ENCODE data around the gene TECPR1. TPM values are rescaled to one million over a fixed set of nuclear protein-coding genes. Genes with fewer than 3 reads are reported as not detected.

Gene TECPR1
- total and polyA plus RNA-seq, 4 donors, result 21.3 to 51.3 (median 32.0) TPM

GRCh38 chr7:98180751-98181150, 71.3 kb downstream of the TECPR1 start:
- no peaks in the 10 kb centered on the region for H3K9me3 ChIP-seq (ENCODE audit: control insufficient read depth, insufficient read depth, low read length)
- H3K4me1 ChIP-seq (ENCODE audit: control insufficient read depth, insufficient read depth, low read length), result peaks cover 8% of the 10 kb centered on the region
- H3K4me3 ChIP-seq (ENCODE audit: low read depth, low read length), result no peak overlapping the region
- DNase-seq (ENCODE audit: low read depth in 4 of 6, low spot score in 6 of 6), result no peak
- WGBS (ENCODE audit: insufficient coverage), result 93% methylated on average over 6 of the region's 8 CpGs
- no peaks in the 10 kb centered on the region for H3K27me3 ChIP-seq (ENCODE audit: control insufficient read depth, insufficient read depth, low read length)
- H3K27ac ChIP-seq (ENCODE audit: low read depth, low read length), result no peak overlapping the region
- H3K36me3 ChIP-seq (ENCODE audit: control insufficient read depth, insufficient read depth, low read length), result peaks cover 13% of the 10 kb centered on the region

- H3K27ac ChIP-seq (ENCODE audit: low read depth, low read length), result no peak overlapping the region
- 91% methylated on average over 9 of the region's 10 CpGs for WGBS (ENCODE audit: insufficient coverage)
- H3K27me3 ChIP-seq (ENCODE audit: control insufficient read depth, insufficient read depth, low read length), result no peaks in the 10 kb centered on the region
- H3K9me3 ChIP-seq (ENCODE audit: control insufficient read depth, insufficient read depth, low read length), result no peaks in the 10 kb centered on the region
- peaks cover 8% of the 10 kb centered on the region for H3K4me1 ChIP-seq (ENCODE audit: control insufficient read depth, insufficient read depth, low read length)
- H3K4me3 ChIP-seq (ENCODE audit: low read depth, low read length), result no peak overlapping the region
- DNase-seq (ENCODE audit: low read depth in 4 of 6, low spot score in 6 of 6), result no peak
- peaks cover 20% of the 10 kb centered on the region for H3K36me3 ChIP-seq (ENCODE audit: control insufficient read depth, insufficient read depth, low read length)
Observed at GRCh38 chr7:98178762-98179490, 73.1 kb downstream of the TECPR1 start.

DNA sequence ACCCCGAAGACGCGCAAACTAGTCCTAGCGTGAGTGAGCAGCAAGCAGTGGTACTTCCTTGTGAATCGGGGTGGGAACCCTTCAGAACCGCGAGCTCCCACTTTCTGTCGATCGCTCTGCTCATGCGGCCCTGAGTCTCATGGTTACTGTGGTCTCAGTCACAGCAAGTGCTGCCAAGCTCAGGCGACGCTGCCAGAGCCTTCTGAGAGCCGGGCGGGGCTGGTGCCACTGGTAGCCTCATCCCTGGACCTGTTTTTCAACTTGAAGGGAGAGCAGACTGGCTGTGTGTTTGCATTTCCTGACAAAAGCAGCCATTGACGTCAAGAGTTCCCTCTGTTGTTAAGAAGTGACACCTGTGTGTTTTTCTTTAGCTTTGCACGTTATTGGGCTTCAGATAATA, 73.7 kb downstream of the TECPR1 start:
- Histone ChIP-seq H3K9me3 (ENCODE audit: control insufficient read depth, insufficient read depth, low read length) (no peaks in the 10 kb centered on the region), H3K36me3 (ENCODE audit: control insufficient read depth, insufficient read depth, low read length) (peaks cover 20% of the 10 kb centered on the region), H3K4me1 (ENCODE audit: control insufficient read depth, insufficient read depth, low read length) (peaks cover 8% of the 10 kb centered on the region), H3K4me3 (ENCODE audit: low read depth, low read length) (no peak overlapping the region), H3K27me3 (ENCODE audit: control insufficient read depth, insufficient read depth, low read length) (no peaks in the 10 kb centered on the region), H3K27ac (ENCODE audit: low read depth, low read length) (no peak overlapping the region)
- WGBS (ENCODE audit: insufficient coverage), result 80% methylated on average over 15 of the region's 16 CpGs
- peak in 2 of 6 donors; percentile 13 to 50 for DNase-seq (ENCODE audit: low read depth in 4 of 6, low spot score in 6 of 6)

DNA sequence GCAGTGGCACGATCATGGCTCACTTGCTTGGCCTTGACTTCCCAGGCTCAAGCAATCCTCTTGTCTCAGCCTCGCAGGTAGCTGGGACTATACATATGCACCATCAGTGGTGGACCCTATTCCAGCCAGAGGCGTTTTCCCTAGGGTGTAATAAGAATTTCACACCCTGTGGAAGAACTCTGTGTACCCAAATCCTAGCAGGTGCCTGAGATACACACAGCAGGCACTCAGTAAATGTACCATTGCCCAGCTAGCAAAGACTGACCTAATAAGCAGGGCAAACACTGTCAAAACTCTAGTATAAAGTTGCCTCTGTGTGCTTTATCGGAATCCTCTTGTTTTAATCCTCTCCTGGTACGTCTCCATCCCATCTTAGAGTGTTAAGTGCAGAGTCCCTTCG, 74.5 kb downstream of the TECPR1 start:
- Histone ChIP-seq H3K4me1 (ENCODE audit: control insufficient read depth, insufficient read depth, low read length) (peaks cover 8% of the 10 kb centered on the region), H3K9me3 (ENCODE audit: control insufficient read depth, insufficient read depth, low read length) (no peaks in the 10 kb centered on the region), H3K27ac (ENCODE audit: low read depth, low read length) (no peak overlapping the region), H3K36me3 (ENCODE audit: control insufficient read depth, insufficient read depth, low read length) (peaks cover 20% of the 10 kb centered on the region), H3K4me3 (ENCODE audit: low read depth, low read length) (no peak overlapping the region), H3K27me3 (ENCODE audit: control insufficient read depth, insufficient read depth, low read length) (no peaks in the 10 kb centered on the region)
- 96% methylated on average over 4 of the region's 6 CpGs for WGBS (ENCODE audit: insufficient coverage)
- DNase-seq (ENCODE audit: low read depth in 4 of 6, low spot score in 6 of 6), result no peak

DNA sequence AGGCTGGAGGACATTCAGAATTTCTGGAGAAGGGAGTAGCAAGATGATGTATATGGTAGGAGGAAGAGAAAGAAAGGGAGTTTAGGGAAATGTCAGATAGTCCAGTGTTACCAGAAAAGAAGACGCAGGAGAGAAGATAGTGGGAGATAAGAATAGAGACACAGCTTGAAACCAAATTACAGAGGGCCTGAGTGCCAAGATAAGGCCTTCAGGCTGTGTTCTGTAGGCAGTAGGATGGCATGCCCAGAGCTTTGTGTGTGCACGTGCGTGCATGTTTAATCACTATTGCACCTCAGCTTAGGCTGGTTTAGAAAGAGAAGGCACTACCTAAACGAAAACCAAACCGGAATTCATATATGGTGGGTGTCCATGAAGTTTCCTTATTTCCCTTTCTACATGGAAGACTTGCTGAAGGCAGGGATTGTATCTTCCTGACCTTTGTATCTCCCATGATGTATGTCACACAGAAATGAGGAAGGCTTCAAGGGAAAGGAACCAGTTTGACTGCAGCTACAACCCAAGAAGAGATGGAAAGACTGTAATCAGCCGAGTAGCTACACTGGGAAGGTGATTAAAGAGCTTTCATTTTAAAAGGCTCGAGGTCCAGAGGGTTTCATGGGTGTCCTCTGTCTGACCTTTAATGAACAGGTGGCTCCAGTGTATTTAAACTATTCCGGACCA, 76.6 kb downstream of the TECPR1 start:
- no peak for DNase-seq (ENCODE audit: low read depth in 4 of 6, low spot score in 6 of 6)
- H3K9me3 ChIP-seq (ENCODE audit: control insufficient read depth, insufficient read depth, low read length), result no peaks in the 10 kb centered on the region
- H3K4me1 ChIP-seq (ENCODE audit: control insufficient read depth, insufficient read depth, low read length), result peaks cover 25% of the 10 kb centered on the region
- H3K27ac ChIP-seq (ENCODE audit: low read depth, low read length), result no peak overlapping the region
- WGBS (ENCODE audit: insufficient coverage), result 83% methylated on average over 2 of the region's 8 CpGs
- no peaks in the 10 kb centered on the region for H3K27me3 ChIP-seq (ENCODE audit: control insufficient read depth, insufficient read depth, low read length)
- H3K36me3 ChIP-seq (ENCODE audit: control insufficient read depth, insufficient read depth, low read length), result peaks cover 26% of the 10 kb centered on the region
- no peak overlapping the region for H3K4me3 ChIP-seq (ENCODE audit: low read depth, low read length)

GRCh38 chr7:98174334-98175259, 77.4 kb downstream of the TECPR1 start:
- H3K4me1 ChIP-seq (ENCODE audit: control insufficient read depth, insufficient read depth, low read length), result peaks cover 25% of the 10 kb centered on the region
- no peak overlapping the region for H3K27ac ChIP-seq (ENCODE audit: low read depth, low read length)
- DNase-seq (ENCODE audit: low read depth in 4 of 6, low spot score in 6 of 6), result peak in 2 of 6 donors; percentile 4 to 31
- no peaks in the 10 kb centered on the region for H3K27me3 ChIP-seq (ENCODE audit: control insufficient read depth, insufficient read depth, low read length)
- no peak overlapping the region for H3K4me3 ChIP-seq (ENCODE audit: low read depth, low read length)
- no peaks in the 10 kb centered on the region for H3K9me3 ChIP-seq (ENCODE audit: control insufficient read depth, insufficient read depth, low read length)
- peaks cover 26% of the 10 kb centered on the region for H3K36me3 ChIP-seq (ENCODE audit: control insufficient read depth, insufficient read depth, low read length)
- 84% methylated on average over 20 of the region's 20 CpGs for WGBS (ENCODE audit: insufficient coverage)

DNA sequence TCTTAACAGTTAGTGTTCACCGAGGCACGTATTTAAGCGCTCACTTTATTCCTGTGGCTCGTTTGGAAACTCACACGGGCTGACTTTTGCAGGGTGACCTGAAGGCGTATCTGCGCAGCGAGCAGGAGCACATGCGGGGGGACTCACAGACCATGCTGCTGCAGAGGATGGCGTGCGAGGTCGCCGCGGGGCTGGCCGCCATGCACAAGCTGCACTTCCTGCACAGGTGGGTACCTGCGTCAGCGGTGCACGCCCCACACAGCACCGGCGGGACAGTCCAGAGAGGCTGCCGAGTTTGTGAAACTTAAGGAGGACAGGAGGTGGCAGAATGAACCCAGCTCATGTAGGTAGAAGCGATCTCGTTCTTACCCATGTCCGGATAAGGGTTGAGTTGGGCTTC, 80.6 kb downstream of the TECPR1 start:
- no peaks in the 10 kb centered on the region for H3K9me3 ChIP-seq (ENCODE audit: control insufficient read depth, insufficient read depth, low read length)
- DNase-seq (ENCODE audit: low read depth in 4 of 6, low spot score in 6 of 6), result no peak
- H3K4me3 ChIP-seq (ENCODE audit: low read depth, low read length), result no peak overlapping the region
- no peak overlapping the region for H3K27ac ChIP-seq (ENCODE audit: low read depth, low read length)
- no peaks in the 10 kb centered on the region for H3K27me3 ChIP-seq (ENCODE audit: control insufficient read depth, insufficient read depth, low read length)
- peaks cover 25% of the 10 kb centered on the region for H3K4me1 ChIP-seq (ENCODE audit: control insufficient read depth, insufficient read depth, low read length)
- H3K36me3 ChIP-seq (ENCODE audit: control insufficient read depth, insufficient read depth, low read length), result peaks cover 24% of the 10 kb centered on the region
- 71% methylated on average over 20 of the region's 24 CpGs for WGBS (ENCODE audit: insufficient coverage)

- peaks cover 27% of the 10 kb centered on the region for H3K36me3 ChIP-seq (ENCODE audit: control insufficient read depth, insufficient read depth, low read length)
- DNase-seq (ENCODE audit: low read depth in 4 of 6, low spot score in 6 of 6), result peak in 3 of 6 donors; percentile 22 to 77 (median 59)
- H3K27ac ChIP-seq (ENCODE audit: low read depth, low read length), result peak overlapping the region; percentile 3
- H3K4me3 ChIP-seq (ENCODE audit: low read depth, low read length), result no peak overlapping the region
- H3K27me3 ChIP-seq (ENCODE audit: control insufficient read depth, insufficient read depth, low read length), result no peaks in the 10 kb centered on the region
- no peaks in the 10 kb centered on the region for H3K9me3 ChIP-seq (ENCODE audit: control insufficient read depth, insufficient read depth, low read length)
- H3K4me1 ChIP-seq (ENCODE audit: control insufficient read depth, insufficient read depth, low read length), result peaks cover 25% of the 10 kb centered on the region
- 26% methylated on average over 7 of the region's 8 CpGs for WGBS (ENCODE audit: insufficient coverage)
Observed at GRCh38 chr7:98170966-98171365, 81.1 kb downstream of the TECPR1 start.

GRCh38 chr7:98168904-98169621, 83.0 kb downstream of the TECPR1 start:
- no peak overlapping the region for H3K27ac ChIP-seq (ENCODE audit: low read depth, low read length)
- DNase-seq (ENCODE audit: low read depth in 4 of 6, low spot score in 6 of 6), result no peak
- H3K36me3 ChIP-seq (ENCODE audit: control insufficient read depth, insufficient read depth, low read length), result peaks cover 24% of the 10 kb centered on the region
- no peaks in the 10 kb centered on the region for H3K9me3 ChIP-seq (ENCODE audit: control insufficient read depth, insufficient read depth, low read length)
- H3K4me3 ChIP-seq (ENCODE audit: low read depth, low read length), result no peak overlapping the region
- H3K27me3 ChIP-seq (ENCODE audit: control insufficient read depth, insufficient read depth, low read length), result no peaks in the 10 kb centered on the region
- WGBS (ENCODE audit: insufficient coverage), result 96% methylated on average over 3 of the region's 5 CpGs
- H3K4me1 ChIP-seq (ENCODE audit: control insufficient read depth, insufficient read depth, low read length), result peaks cover 29% of the 10 kb centered on the region

All from spinal cord (tissue), 10 donors.